ENCODE measurements around the gene PTTG1IP.

PTTG1IP gene

DNA sequence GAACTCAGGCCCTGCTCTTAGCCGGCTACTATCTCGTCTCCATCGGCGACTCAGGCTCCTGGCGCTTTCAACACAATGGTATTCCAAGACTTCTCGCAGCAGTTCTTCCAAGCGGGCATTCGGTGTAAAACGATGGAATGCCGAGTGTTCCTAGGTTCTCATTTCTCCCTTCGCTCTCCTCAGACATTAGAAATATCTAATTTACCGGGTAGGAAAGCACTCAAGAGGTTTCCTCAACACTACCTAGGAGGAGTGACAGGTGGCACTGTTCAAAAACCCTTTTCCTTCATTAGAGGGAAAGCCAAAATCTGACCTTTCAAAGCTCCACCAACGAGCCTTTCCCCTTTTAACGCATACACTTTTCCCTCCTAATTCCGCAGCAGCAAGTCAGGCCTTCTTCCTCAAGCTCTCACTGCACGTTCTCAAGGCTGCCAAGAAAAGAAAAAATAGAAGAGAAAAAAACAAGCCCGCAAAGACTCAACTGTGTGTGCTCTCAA lies 72.5 kb downstream of the PTTG1IP start:
- peak; percentile 59 for DNase-seq (ENCODE audit: low spot score)

DNA sequence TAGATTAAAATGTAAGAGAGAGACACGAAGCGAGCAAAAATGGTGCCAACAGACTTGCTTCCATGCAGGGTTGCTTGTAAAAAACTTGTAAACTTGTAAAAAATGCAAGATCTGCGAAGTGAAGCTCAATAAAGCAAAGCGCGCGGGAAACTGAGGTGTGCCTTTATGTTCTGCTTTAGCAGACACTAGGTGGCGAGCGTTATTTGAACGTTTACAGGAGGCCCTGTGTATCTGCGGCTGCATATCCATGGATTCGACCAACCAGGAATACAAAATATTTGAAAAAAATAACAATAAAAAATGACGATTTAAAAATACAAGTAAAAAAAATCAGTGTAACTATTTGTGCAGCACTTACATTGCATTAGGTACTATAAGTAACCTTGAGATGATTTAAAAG lies 73.4 kb downstream of the PTTG1IP start:
- peak; percentile 50 for DNase-seq (ENCODE audit: low spot score)

DNA sequence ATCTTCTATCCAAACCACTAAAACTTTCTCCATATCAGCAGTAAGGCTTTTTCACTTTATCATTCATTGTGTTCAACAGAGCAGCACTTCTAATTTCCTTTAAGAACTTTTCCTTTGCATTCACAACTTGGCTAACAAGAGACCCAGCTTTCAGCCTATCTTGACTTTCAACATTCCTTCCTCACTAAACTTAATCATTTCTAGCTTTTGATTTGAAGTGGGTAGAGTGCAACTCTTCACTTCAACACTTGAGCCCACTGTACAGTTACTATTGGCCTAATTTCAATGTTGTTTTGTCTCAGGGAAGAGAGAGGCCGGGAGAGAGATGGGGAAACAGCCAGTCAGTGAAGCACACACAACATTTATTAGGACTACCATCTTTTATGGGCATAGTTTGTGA lies 73.8 kb downstream of the PTTG1IP start:
- no peak for DNase-seq (ENCODE audit: low spot score)
